H1 (cell line): ENCODE results near the gene POP7. TPM values are rescaled to one million over a fixed set of nuclear protein-coding genes. Genes with fewer than 3 reads are reported as not detected.
A peak's percentile ranks its signal among the peaks of the same experiment; 100 is the strongest.

ENCODE experiments used
- ATF3 ChIP-seq: IDR thresholded peaks from 2 replicates; pipeline ENCODE4 v1.6.1; 2011; ENCODE audit warnings: low read depth, mild to moderate bottlenecking, low read length; ENCODE audit not compliant: insufficient read depth
- BACH1 ChIP-seq: IDR thresholded peaks from 2 replicates; pipeline ENCODE4 v1.6.1; 2012; ENCODE audit warnings: low read length, improper control_type of control experiment
- CEBPB ChIP-seq: IDR thresholded peaks from 2 replicates; pipeline ENCODE4 v1.6.1; 2012; ENCODE audit warnings: low read depth, low read length
- CHD2 ChIP-seq: IDR thresholded peaks from 2 replicates; pipeline ENCODE4 v1.6.1; 2012; ENCODE audit warnings: low read length, improper control_type of control experiment
- CTBP2 ChIP-seq: IDR thresholded peaks from 2 replicates; pipeline ENCODE4 v1.7.0; 2011; ENCODE audit warnings: borderline replicate concordance, mild to moderate bottlenecking, moderate library complexity, mixed read lengths, low read length; ENCODE audit not compliant: insufficient read depth, insufficient read length
- E2F6 ChIP-seq: IDR thresholded peaks from 2 replicates; pipeline ENCODE4 v1.6.1; 2012; ENCODE audit warnings: inconsistent platforms
- EP300 ChIP-seq, 2 experiments: IDR thresholded peaks; 1 replicate in 1 of 2; 2 replicates in 1 of 2; pipeline ENCODE4 v1.6.1; 2011 to 2012; ENCODE audit warnings: low read depth in 2 of 2, low read length in 2 of 2, mild to moderate bottlenecking in 2 of 2, borderline replicate concordance in 1 of 2, inconsistent platforms in 1 of 2, moderate library complexity in 1 of 2
- GTF2F1 ChIP-seq: IDR thresholded peaks from 2 replicates; pipeline ENCODE4 v1.6.1; 2012; ENCODE audit warnings: low read depth, low read length, improper control_type of control experiment, borderline replicate concordance
- KDM1A ChIP-seq: fragments of 200-600, 300-600 bp; sonication (generic); IDR thresholded peaks from 2 replicates; pipeline ENCODE4 v1.7.1; 2016; ENCODE audit warnings: mild to moderate bottlenecking, low read length, borderline replicate concordance
- NANOG ChIP-seq: IDR thresholded peaks from 2 replicates; pipeline ENCODE4 v1.6.1; 2011; ENCODE audit warnings: low read length, low read depth, mild to moderate bottlenecking, inconsistent platforms; ENCODE audit not compliant: insufficient read depth, poor library complexity, severe bottlenecking
- PHF8 ChIP-seq: fragments of 200-600 bp; sonication (generic); conservative IDR thresholded peaks from 2 replicates; pipeline ENCODE4 v1.7.1; 2012; ENCODE audit warnings: low read depth, mild to moderate bottlenecking, inconsistent platforms, low read length, moderate library complexity
- RNF2 ChIP-seq: fragments of 200-900, 300-1000 bp; sonication (generic); IDR thresholded peaks from 2 replicates; pipeline ENCODE4 v1.7.1; 2016; ENCODE audit warnings: borderline replicate concordance, low read depth, mild to moderate bottlenecking, antibody characterized with exemption, low read length; ENCODE audit not compliant: poor library complexity, severe bottlenecking; ENCODE audit errors: missing control alignments
- RXRA ChIP-seq: IDR thresholded peaks from 2 replicates; pipeline ENCODE4 v1.6.1; 2011; ENCODE audit warnings: low read depth, mild to moderate bottlenecking, low read length, moderate library complexity; ENCODE audit not compliant: insufficient read depth
- SAP30 ChIP-seq: fragments of 300-600 bp; sonication (generic); IDR thresholded peaks from 2 replicates; pipeline ENCODE4 v1.7.1; 2012; ENCODE audit warnings: low read length, moderate library complexity, mild to moderate bottlenecking, inconsistent platforms; ENCODE audit not compliant: insufficient read depth, insufficient replicate concordance
- SIN3A ChIP-seq, 2 experiments: IDR thresholded peaks in 1 of 2; conservative IDR thresholded peaks in 1 of 2; 2 replicates each; pipeline ENCODE4 v1.6.1; 2011 to 2012; ENCODE audit warnings: low read length in 2 of 2, improper control_type of control experiment in 1 of 2, low read depth in 1 of 2, mild to moderate bottlenecking in 1 of 2
- SP1 ChIP-seq: IDR thresholded peaks from 2 replicates; pipeline ENCODE4 v1.6.1; 2011; ENCODE audit warnings: low read depth, low read length
- TAF7 ChIP-seq: optimal IDR thresholded peaks from 2 replicates; pipeline ENCODE3; 2011; ENCODE audit warnings: low read depth, mild to moderate bottlenecking, inconsistent platforms, low read length, moderate library complexity, borderline replicate concordance
- TBP ChIP-seq: IDR thresholded peaks from 2 replicates; pipeline ENCODE4 v1.6.1; 2011; ENCODE audit warnings: low read depth, low read length, improper control_type of control experiment
- polyA plus RNA-seq, 7 experiments: library from polyadenylated mRNA; depleted of rRNA in 3 of 7; stranded (reverse) in 5 of 7; unstranded in 2 of 7; fragments of >200 nt in 5 of 7; fragments of 200-250 nt in 2 of 7; gene quantifications; 1 replicate in 5 of 7; 2 replicates in 1 of 7; 4 replicates in 1 of 7; pipeline versions ENCODE4 v1.2.1 to v1.2.3, GENCODE V29; 2011 to 2013; ENCODE audit warnings: missing spikeins in 2 of 7, mixed read lengths in 2 of 7
- total RNA-seq: library from RNA; stranded (reverse); fragmentation: NEBNext Ultra II Directional; extraction: Animal tissue kit (Norgen Biotek cat#: 25700); gene quantifications from 2 replicates; pipeline ENCODE4 v1.2.1, GENCODE V29; 2021
- TF ChIP-seq, protein P1 (sequence below): IDR thresholded peaks from 2 replicates; pipeline ENCODE4 v1.6.1; 2012; ENCODE audit warnings: inconsistent platforms

Gene POP7
- total and polyA plus RNA-seq, 2 of the 8 experiments (the other 6 are each of a cell fraction or from before 2014, with no cell fraction given), result 92.5 to 135 TPM

- TF ChIP-seq SAP30, result peak; percentile 79
- no peak for TF ChIP-seq CTBP2
- peak; percentile 63; the same call in 1 of the 2 replicates for TF ChIP-seq BACH1
- TF ChIP-seq, protein P1, sequence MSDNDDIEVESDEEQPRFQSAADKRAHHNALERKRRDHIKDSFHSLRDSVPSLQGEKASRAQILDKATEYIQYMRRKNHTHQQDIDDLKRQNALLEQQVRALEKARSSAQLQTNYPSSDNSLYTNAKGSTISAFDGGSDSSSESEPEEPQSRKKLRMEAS, result peak; percentile 93
- peak; percentile 47; the same call in 1 of the 2 replicates for TF ChIP-seq KDM1A
- TF ChIP-seq NANOG, result no peak
- no peak for TF ChIP-seq RXRA
- no peak for TF ChIP-seq RNF2
- TF ChIP-seq SIN3A (conservative IDR thresholded peaks at IDR 0.05 in 1 of 2, IDR thresholded peaks at IDR 0.05 in 1 of 2; ENCODE audit: low read depth in 1 of 2, low read length in 2 of 2), result peak in 1 of 2 experiments; percentile 32; a peak in 1 of 4 replicates
- peak in 1 of 2 experiments; percentile 54; a peak in 1 of 3 replicates for TF ChIP-seq EP300 (IDR thresholded peaks at IDR 0.05; ENCODE audit: borderline replicate concordance in 1 of 2, low read depth in 2 of 2, low read length in 2 of 2)
- TF ChIP-seq GTF2F1, result peak; percentile 40; the same call in 1 of the 2 replicates
- peak; percentile 91 for TF ChIP-seq E2F6
- peak; percentile 98 for TF ChIP-seq CHD2
- TF ChIP-seq TBP, result peak; percentile 79
- TF ChIP-seq PHF8, result peak; percentile 91
- TF ChIP-seq TAF7, result peak; percentile 83
- TF ChIP-seq ATF3, result no peak
- 0 out of 2 replicates have a peak, but pooled peaks have one; percentile 19 for TF ChIP-seq SP1
- TF ChIP-seq CEBPB, result no peak
Measured at GRCh38 chr7:100705753-100706671, at the start of gene POP7 (continued).
